GM21737 (cell line): ENCODE results near the gene C1orf174.

Experiments used
- ATAC-seq: cut with Tn5 transposase; IDR thresholded peaks from one replicate; pipeline ENCODE4 v1.9.1; 2021; ENCODE audit warnings: mild to moderate bottlenecking, moderate library complexity; ENCODE audit not compliant: unreplicated experiment

C1orf174 gene

DNA sequence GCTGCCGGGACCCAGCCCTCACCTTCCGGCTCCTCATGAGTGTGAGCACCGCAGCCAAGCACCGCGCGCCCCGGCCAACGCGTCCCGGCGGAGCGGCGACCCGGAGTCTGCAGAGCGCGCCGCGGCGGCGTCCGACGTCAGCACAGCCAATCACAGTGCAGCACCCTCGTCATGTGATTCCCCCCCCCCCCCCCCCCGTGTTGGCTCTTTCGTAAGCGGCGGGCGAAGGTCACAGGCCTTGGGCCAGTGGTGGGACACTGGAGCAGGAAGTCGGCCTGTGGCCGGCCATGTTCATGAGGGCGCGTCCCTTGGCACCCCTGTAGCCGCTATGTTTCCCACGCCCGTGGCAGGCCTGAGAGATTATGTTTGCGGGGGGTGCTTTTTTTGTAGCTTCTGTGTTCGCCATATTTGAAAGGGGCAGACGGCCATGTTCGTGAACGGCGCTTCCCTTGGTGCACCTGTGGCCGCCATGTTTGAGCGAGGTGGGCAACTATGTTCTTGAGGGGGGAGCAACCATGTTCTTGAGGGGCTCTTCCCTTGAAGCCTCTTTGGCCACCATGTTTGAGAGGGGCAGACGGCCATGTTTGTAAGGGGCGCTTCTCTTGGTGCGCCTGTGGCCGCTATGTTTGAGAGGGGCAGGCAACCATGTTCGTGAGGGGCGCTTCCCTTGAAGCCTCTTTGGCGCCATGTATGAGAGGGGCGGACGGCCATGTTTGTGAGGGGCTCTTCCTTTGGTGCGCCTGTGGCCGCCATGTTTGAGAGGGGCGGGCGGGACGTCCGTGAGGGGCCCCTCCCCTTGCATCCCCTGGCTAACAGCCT is at the start of gene C1orf174:
TSS of gene C1orf174 (minus strand) at position 123 of the 819 bp plus-strand sequence. CDS start at position 37, 86 bp downstream.
- ATAC-seq = peak; percentile 68

- ATAC-seq = no peak
These were observed 48.3 kb upstream of the C1orf174 start for GRCh38 chr1:3948344-3948743.

DNA sequence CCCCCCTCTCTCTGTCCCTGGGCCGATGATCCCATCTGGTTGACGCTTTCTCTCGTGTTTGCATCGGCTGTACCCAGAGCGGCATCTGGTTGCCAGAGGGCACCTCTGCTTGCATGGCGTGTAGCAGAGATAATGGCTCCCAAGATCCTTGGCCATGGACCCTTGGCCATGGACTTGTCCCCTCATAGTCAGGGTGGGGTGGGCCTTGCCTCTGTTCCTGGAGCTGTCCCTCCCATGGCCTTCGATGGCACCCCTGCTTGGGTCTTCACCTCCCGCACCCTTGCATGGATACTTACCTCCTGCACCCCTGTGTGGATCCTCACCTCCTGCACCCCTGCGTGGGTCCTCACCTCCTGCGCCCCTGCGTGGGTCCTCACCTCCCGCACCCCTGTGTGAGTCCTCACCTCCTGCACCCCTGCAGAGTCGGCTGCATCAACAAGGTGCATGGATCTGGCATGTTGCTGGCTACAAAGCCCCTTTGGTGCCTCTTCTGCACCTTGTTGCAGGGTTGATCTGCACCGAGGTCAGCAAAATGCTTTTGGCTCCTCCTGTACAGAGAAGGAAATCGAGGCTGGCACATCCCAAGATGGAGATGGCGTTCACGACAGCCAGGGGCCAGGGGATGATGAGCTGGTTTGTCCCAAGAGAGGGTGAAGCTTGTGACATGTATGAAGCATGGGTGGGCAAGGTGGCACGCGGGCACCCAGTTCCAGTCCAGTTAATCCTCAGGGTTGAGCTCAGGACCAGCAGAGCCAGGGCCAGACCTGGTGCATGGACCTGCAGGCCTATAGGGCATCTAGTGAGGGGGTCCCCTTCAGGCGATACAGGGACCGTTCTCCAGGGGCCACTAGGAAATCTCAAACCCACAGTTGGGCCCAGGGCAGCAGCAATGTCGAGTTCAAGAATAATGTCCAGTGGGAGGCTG is 46.1 kb upstream of the C1orf174 start:
- ATAC-seq = no peak

GRCh38 chr1:3945222-3945621 is 45.1 kb upstream of the C1orf174 start:
- no peak for ATAC-seq

DNA sequence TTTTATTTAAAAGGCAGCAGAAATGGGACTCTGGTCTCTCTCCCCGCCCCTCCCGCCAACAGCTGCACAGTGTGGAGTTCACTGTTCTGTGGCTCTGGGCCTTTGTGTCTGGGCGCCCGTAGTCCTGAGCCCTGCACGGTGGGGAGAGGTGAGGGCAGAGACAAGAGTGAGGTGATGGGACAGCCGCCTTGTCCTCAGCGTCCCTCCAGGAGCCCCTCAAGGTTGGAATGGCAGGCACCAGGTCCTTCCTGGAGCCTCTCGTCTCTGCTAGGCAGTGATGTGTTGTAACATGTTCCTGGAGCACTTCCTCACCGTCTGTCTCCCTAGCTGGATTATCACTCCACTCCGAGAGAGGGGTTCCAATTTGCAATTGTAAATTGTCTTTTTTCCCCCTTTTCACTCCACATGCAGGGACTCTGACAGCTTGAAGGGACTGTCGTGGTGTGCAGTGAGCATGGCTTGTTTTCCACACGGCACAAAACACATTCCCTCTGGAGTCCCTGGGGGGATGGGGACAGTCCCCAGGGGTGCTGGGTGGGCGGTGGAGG is 44.6 kb upstream of the C1orf174 start:
- no peak for ATAC-seq

DNA sequence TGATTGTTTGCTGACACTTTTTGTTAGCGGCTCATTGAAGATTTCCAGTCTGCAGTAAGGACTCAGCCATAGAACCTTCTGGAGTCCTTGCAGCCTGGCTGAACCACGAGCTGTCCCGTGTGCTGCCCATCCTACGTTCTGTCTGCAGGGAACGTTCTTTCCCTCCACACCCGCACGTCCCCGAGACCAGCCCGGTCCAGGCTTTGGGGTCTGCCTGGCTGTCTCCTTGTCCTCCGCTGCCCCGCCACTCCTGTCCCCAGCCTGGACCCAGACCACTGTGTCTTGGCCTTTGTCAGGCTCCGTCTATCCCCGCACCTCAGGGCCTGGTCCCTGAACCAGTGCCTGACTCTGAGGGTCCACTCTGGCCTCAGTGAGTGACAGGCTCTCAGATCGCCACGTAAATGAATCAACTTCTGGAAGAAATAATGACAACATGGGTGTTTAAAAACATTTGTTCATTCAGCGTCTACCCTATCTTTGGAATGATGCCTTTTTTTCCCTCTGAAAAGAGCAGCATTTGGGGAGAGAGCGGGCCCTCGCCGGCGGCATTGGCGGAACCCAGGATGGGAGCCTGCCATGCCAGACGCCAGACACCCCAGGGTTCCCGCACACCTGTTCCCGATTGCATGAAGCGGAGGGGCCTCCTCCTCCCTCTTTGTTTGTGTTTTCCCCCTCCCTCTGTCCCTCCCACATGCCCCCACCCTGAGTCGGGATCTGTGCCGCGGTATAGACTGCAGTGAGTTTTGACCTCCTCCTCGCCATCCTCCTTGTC is 43.9 kb upstream of the C1orf174 start:
- ATAC-seq = no peak

- ATAC-seq = no peak
These were observed 43.0 kb upstream of the C1orf174 start for GRCh38 chr1:3943123-3943431.

- ATAC-seq = no peak
These were observed 42.5 kb upstream of the C1orf174 start for GRCh38 chr1:3942416-3943122.

GRCh38 chr1:3940754-3941345 is 40.8 kb upstream of the C1orf174 start:
- no peak for ATAC-seq

- ATAC-seq = no peak
These were observed 40.1 kb upstream of the C1orf174 start for GRCh38 chr1:3940081-3940753.

DNA sequence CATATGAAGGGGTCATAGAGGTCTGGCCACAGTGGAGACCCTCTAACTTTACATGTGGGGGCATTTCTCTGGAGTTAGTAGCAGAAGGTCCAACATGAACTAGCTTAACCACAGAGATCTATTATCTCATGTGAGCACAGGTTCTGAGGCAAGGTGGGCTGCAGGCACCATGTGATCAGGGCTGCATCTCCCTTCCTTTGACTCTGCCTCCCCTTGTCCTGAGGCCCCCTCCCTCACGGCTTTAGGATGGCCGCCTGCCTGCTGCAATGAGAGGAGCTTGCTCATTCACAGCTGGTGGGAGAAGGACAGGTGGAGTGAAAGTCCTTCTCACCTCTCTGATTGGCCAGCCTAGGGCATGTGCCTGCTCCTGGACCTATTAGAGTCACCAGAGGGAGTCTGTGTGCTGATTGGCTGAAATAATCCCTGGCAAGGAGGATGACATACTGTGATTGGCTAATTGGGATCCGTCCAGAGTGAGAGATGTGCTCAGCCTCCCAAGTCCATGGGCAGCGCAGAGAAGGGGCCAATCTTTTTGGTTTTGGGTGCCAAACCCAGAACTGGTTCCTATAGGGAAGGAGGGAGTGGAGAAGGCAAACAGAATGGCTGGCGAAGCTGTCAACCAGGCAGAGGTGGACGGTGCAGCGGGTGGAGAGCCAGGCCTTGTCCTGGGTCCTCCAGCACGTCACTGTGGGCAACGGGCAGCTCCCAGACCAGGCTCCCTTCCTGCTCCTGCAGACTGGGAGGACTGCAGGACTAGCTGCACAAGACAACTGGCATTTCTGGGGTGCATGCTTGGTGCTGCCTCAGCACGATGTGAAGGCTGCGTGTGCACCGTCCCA is 39.4 kb upstream of the C1orf174 start:
- no peak for ATAC-seq

GRCh38 chr1:3932156-3932919 is 32.3 kb upstream of the C1orf174 start:
- no peak for ATAC-seq

GRCh38 chr1:3931007-3931912 is 31.2 kb upstream of the C1orf174 start:
- ATAC-seq = no peak

GRCh38 chr1:3930301-3931006 is 30.4 kb upstream of the C1orf174 start:
- no peak for ATAC-seq

GRCh38 chr1:3929126-3929525 is 29.1 kb upstream of the C1orf174 start:
- ATAC-seq = no peak

DNA sequence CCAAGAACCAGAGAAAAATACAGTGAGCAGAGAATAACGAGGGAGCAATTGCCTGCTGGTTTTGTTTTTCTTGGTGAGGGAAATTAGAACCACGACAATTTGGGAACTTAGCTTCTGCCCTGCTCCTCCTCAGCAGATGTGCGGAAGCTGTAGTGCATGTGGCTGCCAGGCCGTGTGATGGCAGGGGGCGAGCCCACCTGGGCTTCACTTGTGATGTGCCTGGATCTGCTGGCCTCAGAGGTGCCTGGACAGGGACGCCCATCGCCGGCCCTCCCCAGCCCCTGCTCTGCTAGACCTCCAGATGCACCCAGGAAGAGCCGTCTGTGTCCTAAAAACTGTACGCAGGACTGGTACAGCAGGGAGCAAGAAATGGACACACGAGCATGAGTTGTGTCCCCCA is 28.5 kb upstream of the C1orf174 start:
- ATAC-seq = no peak
